ENCODE data around the gene WNK1. TPM values are rescaled to one million over a fixed set of nuclear protein-coding genes. Genes with fewer than 3 reads are reported as not detected.

Gene WNK1
- total RNA-seq, 1 donor from 2014 or later = 157 TPM

DNA sequence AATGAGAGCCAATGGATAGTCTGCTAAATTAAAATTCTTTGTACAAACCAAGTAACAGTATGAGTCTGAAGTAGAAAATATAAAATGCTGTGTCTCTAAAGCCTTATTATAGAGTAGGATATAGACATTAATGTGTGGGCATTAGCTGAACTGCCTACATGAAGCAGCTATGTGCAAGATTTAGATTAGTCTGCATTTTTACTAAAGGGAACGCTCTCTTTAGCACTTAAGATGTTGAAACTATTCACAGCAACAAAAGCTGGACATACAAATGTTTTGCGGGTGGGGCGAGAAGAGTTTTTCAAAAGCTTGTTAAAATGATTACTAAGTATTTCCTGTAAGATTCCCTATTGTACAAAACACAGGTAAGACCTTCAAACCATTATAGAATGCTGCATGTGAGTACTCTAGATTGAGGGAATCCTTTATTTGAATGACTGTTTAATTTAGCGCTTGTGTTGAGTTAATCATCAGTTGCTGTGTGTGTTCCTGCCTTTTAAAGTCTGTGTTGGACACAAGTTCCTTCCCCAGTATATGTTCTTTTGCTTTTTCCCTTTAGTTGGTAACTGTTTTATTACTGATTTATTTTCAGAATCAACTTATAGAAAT is 110.0 kb downstream of the WNK1 start:
- H3K9me3 ChIP-seq (ENCODE audit: insufficient read depth, low read depth, low read length) = no peaks in the 10 kb centered on the region

DNA sequence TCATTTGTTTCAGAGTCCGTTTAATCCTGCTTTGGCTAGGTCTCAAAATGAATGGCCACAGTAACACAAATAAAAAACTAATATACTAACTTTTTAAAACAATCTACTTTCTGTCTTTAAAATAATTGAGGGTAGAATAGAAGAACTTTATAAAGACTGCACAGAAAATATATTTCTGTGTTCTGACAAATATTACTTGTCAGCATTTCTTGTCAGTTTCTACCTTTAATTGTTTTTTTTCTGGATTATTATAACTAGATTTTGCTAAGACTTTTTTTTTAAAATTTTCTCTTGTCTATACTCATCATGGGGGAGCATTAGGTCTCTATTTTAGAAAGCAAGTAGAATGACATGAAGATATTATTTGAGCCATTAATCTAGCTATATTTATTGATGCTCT is 110.9 kb downstream of the WNK1 start:
- no peaks in the 10 kb centered on the region for H3K4me1 Mint-ChIP-seq (ENCODE audit: low read depth, unreplicated experiment)
- Histone ChIP-seq H4K20me1 (ENCODE audit: insufficient read depth, low read length) (no peaks in the 10 kb centered on the region), H3K9ac (ENCODE audit: low read length) (no peak overlapping the region), H3K4me1 (ENCODE audit: insufficient read depth, low read length) (no peaks in the 10 kb centered on the region), H3K9me3 (ENCODE audit: insufficient read depth, low read depth, low read length) (no peaks in the 10 kb centered on the region), H3K27ac (ENCODE audit: low read depth, low read length) (no peak overlapping the region), H3K4me2 (ENCODE audit: low read length) (no peak overlapping the region), H3K79me2 (ENCODE audit: insufficient read depth, low read length) (no peaks in the 10 kb centered on the region), H2AFZ (ENCODE audit: low read depth, low read length) (no peak overlapping the region), H3K27me3 (ENCODE audit: insufficient read depth, low read length) (no peaks in the 10 kb centered on the region), H3K4me3 (ENCODE audit: insufficient read depth, low read depth, low read length) (no peak overlapping the region), H3K36me3 (ENCODE audit: insufficient read depth, low read length) (peaks cover 44% of the 10 kb centered on the region)
- no peak for FAIRE-seq
- no peaks in the 10 kb centered on the region for H3K27me3 Mint-ChIP-seq (ENCODE audit: low read depth, unreplicated experiment)
- no peak overlapping the region for H3K27ac Mint-ChIP-seq (ENCODE audit: unreplicated experiment)
- TF ChIP-seq, protein P1, sequence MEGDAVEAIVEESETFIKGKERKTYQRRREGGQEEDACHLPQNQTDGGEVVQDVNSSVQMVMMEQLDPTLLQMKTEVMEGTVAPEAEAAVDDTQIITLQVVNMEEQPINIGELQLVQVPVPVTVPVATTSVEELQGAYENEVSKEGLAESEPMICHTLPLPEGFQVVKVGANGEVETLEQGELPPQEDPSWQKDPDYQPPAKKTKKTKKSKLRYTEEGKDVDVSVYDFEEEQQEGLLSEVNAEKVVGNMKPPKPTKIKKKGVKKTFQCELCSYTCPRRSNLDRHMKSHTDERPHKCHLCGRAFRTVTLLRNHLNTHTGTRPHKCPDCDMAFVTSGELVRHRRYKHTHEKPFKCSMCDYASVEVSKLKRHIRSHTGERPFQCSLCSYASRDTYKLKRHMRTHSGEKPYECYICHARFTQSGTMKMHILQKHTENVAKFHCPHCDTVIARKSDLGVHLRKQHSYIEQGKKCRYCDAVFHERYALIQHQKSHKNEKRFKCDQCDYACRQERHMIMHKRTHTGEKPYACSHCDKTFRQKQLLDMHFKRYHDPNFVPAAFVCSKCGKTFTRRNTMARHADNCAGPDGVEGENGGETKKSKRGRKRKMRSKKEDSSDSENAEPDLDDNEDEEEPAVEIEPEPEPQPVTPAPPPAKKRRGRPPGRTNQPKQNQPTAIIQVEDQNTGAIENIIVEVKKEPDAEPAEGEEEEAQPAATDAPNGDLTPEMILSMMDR (IDR thresholded peaks at IDR 0.05; ENCODE audit: insufficient read depth, low read depth, low read length) = no peak
- TF ChIP-seq EZH2 (IDR thresholded peaks at IDR 0.05; ENCODE audit: insufficient read depth, low read length) = no peak
- peaks cover 9% of the 10 kb centered on the region for H3K36me3 Mint-ChIP-seq (ENCODE audit: low read depth, unreplicated experiment)
- H3K4me3 Mint-ChIP-seq (ENCODE audit: unreplicated experiment) = no peak overlapping the region
- DNase-seq (ENCODE audit: low read depth) = no peak
- no peaks in the 10 kb centered on the region for H3K9me3 Mint-ChIP-seq (ENCODE audit: unreplicated experiment)

More for the DNA sequence above, 110.0 kb downstream of the WNK1 start:
- Histone ChIP-seq H3K36me3 (ENCODE audit: insufficient read depth, low read length) (peaks cover 36% of the 10 kb centered on the region), H3K9ac (ENCODE audit: low read length) (no peak overlapping the region), H3K79me2 (ENCODE audit: insufficient read depth, low read length) (no peaks in the 10 kb centered on the region), H4K20me1 (ENCODE audit: insufficient read depth, low read length) (no peaks in the 10 kb centered on the region), H3K4me2 (ENCODE audit: low read length) (no peak overlapping the region), H3K27ac (ENCODE audit: low read depth, low read length) (no peak overlapping the region), H3K4me3 (ENCODE audit: insufficient read depth, low read depth, low read length) (no peak overlapping the region), H2AFZ (ENCODE audit: low read depth, low read length) (no peak overlapping the region), H3K27me3 (ENCODE audit: insufficient read depth, low read length) (no peaks in the 10 kb centered on the region), H3K4me1 (ENCODE audit: insufficient read depth, low read length) (peaks cover 5% of the 10 kb centered on the region)
- Mint-ChIP-seq H3K9me3 (ENCODE audit: unreplicated experiment) (no peaks in the 10 kb centered on the region), H3K36me3 (ENCODE audit: low read depth, unreplicated experiment) (peaks cover 7% of the 10 kb centered on the region), H3K4me1 (ENCODE audit: low read depth, unreplicated experiment) (peaks cover 5% of the 10 kb centered on the region), H3K27ac (ENCODE audit: unreplicated experiment) (no peak overlapping the region), H3K4me3 (ENCODE audit: unreplicated experiment) (no peak overlapping the region), H3K27me3 (ENCODE audit: low read depth, unreplicated experiment) (no peaks in the 10 kb centered on the region)
- FAIRE-seq = no peak
- TF ChIP-seq, protein P1 (IDR thresholded peaks at IDR 0.05; ENCODE audit: insufficient read depth, low read depth, low read length) = no peak
- no peak for DNase-seq (ENCODE audit: low read depth)

DNA sequence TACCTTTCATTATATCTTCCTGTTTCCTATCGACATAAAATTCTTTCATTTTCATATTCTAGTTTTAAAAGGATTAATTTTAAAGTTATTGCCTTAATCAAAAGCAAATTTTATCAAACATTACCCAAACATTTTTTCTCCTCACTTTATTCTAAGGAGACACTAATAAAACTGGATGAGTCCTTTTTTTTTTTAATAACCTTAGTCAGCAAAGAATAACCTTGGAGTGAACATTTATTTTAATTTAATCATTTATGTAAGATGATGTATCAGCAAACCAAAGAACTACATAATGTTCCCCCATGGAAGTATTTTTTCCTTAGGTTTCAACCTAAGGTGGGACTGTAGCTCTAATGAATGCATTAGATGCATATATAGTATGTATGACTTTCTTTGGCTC is 113.2 kb downstream of the WNK1 start:
- no peaks in the 10 kb centered on the region for H3K27me3 Mint-ChIP-seq (ENCODE audit: low read depth, unreplicated experiment)
- peaks cover 4% of the 10 kb centered on the region for H3K36me3 Mint-ChIP-seq (ENCODE audit: low read depth, unreplicated experiment)
- Histone ChIP-seq H3K4me3 (ENCODE audit: insufficient read depth, low read depth, low read length) (no peak overlapping the region), H3K27me3 (ENCODE audit: insufficient read depth, low read length) (no peaks in the 10 kb centered on the region), H2AFZ (ENCODE audit: low read depth, low read length) (no peak overlapping the region), H3K4me1 (ENCODE audit: insufficient read depth, low read length) (no peaks in the 10 kb centered on the region), H3K4me2 (ENCODE audit: low read length) (no peak overlapping the region), H3K27ac (ENCODE audit: low read depth, low read length) (no peak overlapping the region), H3K36me3 (ENCODE audit: insufficient read depth, low read length) (peaks cover 46% of the 10 kb centered on the region), H3K9me3 (ENCODE audit: insufficient read depth, low read depth, low read length) (no peaks in the 10 kb centered on the region), H3K9ac (ENCODE audit: low read length) (no peak overlapping the region), H4K20me1 (ENCODE audit: insufficient read depth, low read length) (no peaks in the 10 kb centered on the region), H3K79me2 (ENCODE audit: insufficient read depth, low read length) (no peaks in the 10 kb centered on the region)
- no peak overlapping the region for H3K4me3 Mint-ChIP-seq (ENCODE audit: unreplicated experiment)
- H3K9me3 Mint-ChIP-seq (ENCODE audit: unreplicated experiment) = no peaks in the 10 kb centered on the region
- no peak for DNase-seq (ENCODE audit: low read depth)
- FAIRE-seq = no peak
- no peak overlapping the region for H3K27ac Mint-ChIP-seq (ENCODE audit: unreplicated experiment)
- no peaks in the 10 kb centered on the region for H3K4me1 Mint-ChIP-seq (ENCODE audit: low read depth, unreplicated experiment)
- TF ChIP-seq, protein P1 (IDR thresholded peaks at IDR 0.05; ENCODE audit: insufficient read depth, low read depth, low read length) = no peak
- TF ChIP-seq EZH2 (IDR thresholded peaks at IDR 0.05; ENCODE audit: insufficient read depth, low read length) = no peak

All from astrocyte (in vitro differentiated cells and primary cell).